SJCRH30 (cell line): Measurements from ENCODE around the gene SLC38A10. TPM values are rescaled to one million over a fixed set of nuclear protein-coding genes. Genes with fewer than 3 reads are reported as not detected.
A peak's percentile ranks its signal among the peaks of the same experiment; 100 is the strongest.

Experiments used
- DNase-seq, 2 experiments: peaks; one replicate each; pipeline ENCODE4 v3.0.0-alpha.2; 2015 to 2020
- H3K27ac ChIP-seq: fragments of 250-450 bp; sonication (Bioruptor Pico); 2 replicates; pipeline ENCODE4 v1.5.1; 2020; ENCODE audit warnings: mild to moderate bottlenecking, moderate library complexity
- H3K27me3 ChIP-seq: fragments of 250-450 bp; sonication (Bioruptor Pico); 2 replicates; pipeline ENCODE4 v1.5.1; 2020; ENCODE audit warnings: mild to moderate bottlenecking, moderate library complexity
- H3K36me3 ChIP-seq: fragments of 250-450 bp; sonication (Bioruptor Pico); 2 replicates; pipeline ENCODE4 v1.5.1; 2020; ENCODE audit warnings: mild to moderate bottlenecking, moderate library complexity
- H3K4me1 ChIP-seq: fragments of 250-450 bp; sonication (Bioruptor Pico); 2 replicates; pipeline ENCODE4 v1.5.1; 2020; ENCODE audit warnings: mild to moderate bottlenecking, moderate library complexity
- H3K4me3 ChIP-seq: fragments of 250-450 bp; sonication (Bioruptor Pico); 2 replicates; pipeline ENCODE4 v1.5.1; 2020; ENCODE audit warnings: mild to moderate bottlenecking, moderate library complexity
- H3K9me3 ChIP-seq: fragments of 250-450 bp; sonication (Bioruptor Pico); replicated peaks from 2 replicates; pipeline ENCODE4 v1.5.1; 2020; ENCODE audit warnings: mild to moderate bottlenecking, moderate library complexity
- total RNA-seq: library from RNA; depleted of rRNA; stranded (reverse); fragments of >200 nt; shearing (Covaris generic); gene quantifications from 2 replicates; pipeline ENCODE4 v1.2.3, GENCODE V29; 2014

SLC38A10 gene
- total RNA-seq, 1 experiment from 2014 or later, result 97.0 TPM

- no peaks in the 10 kb centered on the region for H3K9me3 ChIP-seq
- no peak overlapping the region for H3K4me3 ChIP-seq
- DNase-seq, result no peak
- H3K27ac ChIP-seq, result no peak overlapping the region
- H3K36me3 ChIP-seq, result peaks cover 26% of the 10 kb centered on the region
- no peaks in the 10 kb centered on the region for H3K27me3 ChIP-seq
- no peaks in the 10 kb centered on the region for H3K4me1 ChIP-seq
Measured at GRCh38 chr17:81212365-81212764, 82.7 kb downstream of the SLC38A10 start.

- H3K27ac ChIP-seq, result no peak overlapping the region
- no peaks in the 10 kb centered on the region for H3K9me3 ChIP-seq
- peaks cover 29% of the 10 kb centered on the region for H3K36me3 ChIP-seq
- no peak for DNase-seq
- H3K4me3 ChIP-seq, result no peak overlapping the region
- H3K4me1 ChIP-seq, result no peaks in the 10 kb centered on the region
- H3K27me3 ChIP-seq, result no peaks in the 10 kb centered on the region
Measured at GRCh38 chr17:81210868-81211267, 84.2 kb downstream of the SLC38A10 start.

GRCh38 chr17:81210466-81210865 lies 84.6 kb downstream of the SLC38A10 start:
- H3K36me3 ChIP-seq, result peaks cover 25% of the 10 kb centered on the region
- DNase-seq, result no peak
- H3K9me3 ChIP-seq, result no peaks in the 10 kb centered on the region
- no peaks in the 10 kb centered on the region for H3K4me1 ChIP-seq
- H3K27me3 ChIP-seq, result no peaks in the 10 kb centered on the region
- no peak overlapping the region for H3K4me3 ChIP-seq
- H3K27ac ChIP-seq, result no peak overlapping the region

- Histone ChIP-seq H3K9me3 (no peaks in the 10 kb centered on the region), H3K4me3 (no peak overlapping the region), H3K27ac (no peak overlapping the region), H3K27me3 (no peaks in the 10 kb centered on the region), H3K36me3 (peaks cover 30% of the 10 kb centered on the region), H3K4me1 (no peaks in the 10 kb centered on the region)
- no peak for DNase-seq
Measured at GRCh38 chr17:81209141-81209540, 86.0 kb downstream of the SLC38A10 start.

GRCh38 chr17:81208651-81209050 lies 86.5 kb downstream of the SLC38A10 start:
- H3K4me3 ChIP-seq, result no peak overlapping the region
- no peak overlapping the region for H3K27ac ChIP-seq
- no peak for DNase-seq
- H3K4me1 ChIP-seq, result no peaks in the 10 kb centered on the region
- peaks cover 33% of the 10 kb centered on the region for H3K36me3 ChIP-seq
- no peaks in the 10 kb centered on the region for H3K9me3 ChIP-seq
- H3K27me3 ChIP-seq, result no peaks in the 10 kb centered on the region

- Histone ChIP-seq H3K4me3 (no peak overlapping the region), H3K9me3 (no peaks in the 10 kb centered on the region), H3K36me3 (peaks cover 41% of the 10 kb centered on the region), H3K27me3 (no peaks in the 10 kb centered on the region), H3K27ac (no peak overlapping the region), H3K4me1 (no peaks in the 10 kb centered on the region)
- DNase-seq, result peak; percentile 61 to 74
Measured at GRCh38 chr17:81207610-81208581, 87.2 kb downstream of the SLC38A10 start.

GRCh38 chr17:81206657-81207056 lies 88.5 kb downstream of the SLC38A10 start:
- no peak overlapping the region for H3K4me3 ChIP-seq
- H3K36me3 ChIP-seq, result peaks cover 44% of the 10 kb centered on the region
- no peaks in the 10 kb centered on the region for H3K9me3 ChIP-seq
- H3K4me1 ChIP-seq, result no peaks in the 10 kb centered on the region
- DNase-seq, result no peak
- no peak overlapping the region for H3K27ac ChIP-seq
- no peaks in the 10 kb centered on the region for H3K27me3 ChIP-seq

- DNase-seq, result no peak
- no peak overlapping the region for H3K27ac ChIP-seq
- peaks cover 42% of the 10 kb centered on the region for H3K36me3 ChIP-seq
- H3K27me3 ChIP-seq, result no peaks in the 10 kb centered on the region
- H3K4me3 ChIP-seq, result no peak overlapping the region
- H3K4me1 ChIP-seq, result no peaks in the 10 kb centered on the region
- no peaks in the 10 kb centered on the region for H3K9me3 ChIP-seq
Measured at GRCh38 chr17:81206166-81206565, 88.9 kb downstream of the SLC38A10 start.

GRCh38 chr17:81204578-81204977 lies 90.5 kb downstream of the SLC38A10 start:
- peaks cover 46% of the 10 kb centered on the region for H3K36me3 ChIP-seq

GRCh38 chr17:81203136-81203535 lies 92.0 kb downstream of the SLC38A10 start:
- Histone ChIP-seq H3K4me3 (no peak overlapping the region), H3K36me3 (peaks cover 46% of the 10 kb centered on the region), H3K9me3 (no peaks in the 10 kb centered on the region), H3K4me1 (no peaks in the 10 kb centered on the region), H3K27ac (no peak overlapping the region), H3K27me3 (no peaks in the 10 kb centered on the region)
- DNase-seq, result no peak

More at GRCh38 chr17:81204578-81204977, 90.5 kb downstream of the SLC38A10 start:
- Histone ChIP-seq H3K9me3 (no peaks in the 10 kb centered on the region), H3K4me3 (no peak overlapping the region), H3K4me1 (no peaks in the 10 kb centered on the region), H3K27ac (no peak overlapping the region), H3K27me3 (no peaks in the 10 kb centered on the region)
- no peak for DNase-seq

GRCh38 chr17:81202318-81202717 lies 92.8 kb downstream of the SLC38A10 start:
- Histone ChIP-seq H3K9me3 (no peaks in the 10 kb centered on the region), H3K27ac (no peak overlapping the region), H3K4me1 (no peaks in the 10 kb centered on the region; the same call in 1 of the 2 replicates), H3K36me3 (peaks cover 47% of the 10 kb centered on the region), H3K4me3 (no peak overlapping the region), H3K27me3 (no peaks in the 10 kb centered on the region)
- DNase-seq, result no peak

GRCh38 chr17:81200695-81201580 lies 94.2 kb downstream of the SLC38A10 start:
- Histone ChIP-seq H3K27ac (no peak overlapping the region), H3K36me3 (peaks cover 47% of the 10 kb centered on the region), H3K4me1 (no peaks in the 10 kb centered on the region; the same call in 1 of the 2 replicates), H3K4me3 (no peak overlapping the region), H3K27me3 (no peaks in the 10 kb centered on the region), H3K9me3 (no peaks in the 10 kb centered on the region)
- peak; percentile 72 to 83 for DNase-seq

- Histone ChIP-seq H3K4me3 (no peak overlapping the region), H3K4me1 (no peaks in the 10 kb centered on the region; the same call in 1 of the 2 replicates), H3K36me3 (peaks cover 54% of the 10 kb centered on the region), H3K27ac (no peak overlapping the region), H3K9me3 (no peaks in the 10 kb centered on the region), H3K27me3 (no peaks in the 10 kb centered on the region)
- DNase-seq, result no peak
Measured at GRCh38 chr17:81200201-81200600, 94.9 kb downstream of the SLC38A10 start.

GRCh38 chr17:81199482-81199830 lies 95.7 kb downstream of the SLC38A10 start:
- no peak for DNase-seq
- Histone ChIP-seq H3K4me1 (no peaks in the 10 kb centered on the region; the same call in 1 of the 2 replicates), H3K4me3 (no peak overlapping the region), H3K27me3 (no peaks in the 10 kb centered on the region), H3K27ac (no peak overlapping the region), H3K36me3 (peaks cover 52% of the 10 kb centered on the region), H3K9me3 (no peaks in the 10 kb centered on the region)
